ENCODE measurements around the gene CACNA1F. TPM values are rescaled to one million over a fixed set of nuclear protein-coding genes. Genes with fewer than 3 reads are reported as not detected.

Gene CACNA1F
- total RNA-seq, 2 experiments from 2014 or later = 1.1 to 1.2 TPM

GRCh38 chrX:49258749-49259124 is 25.6 kb upstream of the CACNA1F start:
- Mint-ChIP-seq H3K36me3 (ENCODE audit: low read depth) (no peaks in the 10 kb centered on the region), H3K27me3 (no peaks in the 10 kb centered on the region), H3K9me3 (no peaks in the 10 kb centered on the region), H3K4me1 (ENCODE audit: low read depth) (peaks cover 31% of the 10 kb centered on the region), H3K4me3 (no peak overlapping the region), H3K27ac (peak overlapping the region; percentile 77)
- CTCF ChIA-PET = no interaction called here
- ATAC-seq (ENCODE audit: poor library complexity) (no peak), DNase-seq (no peak)
- TF ChIP-seq CTCF (IDR thresholded peaks at IDR 0.05) = no peak
- Histone ChIP-seq H3K4me1 (ENCODE audit: insufficient read depth, low read length) (peaks cover 43% of the 10 kb centered on the region), H3K36me3 (ENCODE audit: insufficient read depth, low read length) (no peaks in the 10 kb centered on the region), H3K27me3 (ENCODE audit: control insufficient read depth in 1 of 2, insufficient read depth in 2 of 2, low read length in 2 of 2) (no peaks in the 10 kb centered on the region), H3K9me3 (ENCODE audit: control insufficient read depth in 1 of 2, insufficient read depth in 1 of 2, low read length in 2 of 2) (no peaks in the 10 kb centered on the region), H3K4me3 (ENCODE audit: low read length) (no peak overlapping the region), H3K27ac (ENCODE audit: low read depth in 1 of 2, low read length in 2 of 2) (no peak overlapping the region)
- intact Hi-C loops (cut with DNase I, micrococcal nuclease) = no loop called here
- POLR2A ChIA-PET = interaction anchor here (0.5 to 5.2 kb wide), 4 partner anchors 10 to 355 kb away, joined by 3 to 37 read pairs (median 7); partner anchors contain the start of gene PPP1R3F

GRCh38 chrX:49257846-49258748 is 25.0 kb upstream of the CACNA1F start:
- Histone ChIP-seq H3K36me3 (ENCODE audit: insufficient read depth, low read length) (no peaks in the 10 kb centered on the region), H3K9me3 (ENCODE audit: control insufficient read depth in 1 of 2, insufficient read depth in 1 of 2, low read length in 2 of 2) (no peaks in the 10 kb centered on the region), H3K27me3 (ENCODE audit: control insufficient read depth in 1 of 2, insufficient read depth in 2 of 2, low read length in 2 of 2) (no peaks in the 10 kb centered on the region), H3K27ac (ENCODE audit: low read depth in 1 of 2, low read length in 2 of 2) (peak overlapping the region; percentile 21 to 30), H3K4me1 (ENCODE audit: insufficient read depth, low read length) (peaks cover 43% of the 10 kb centered on the region), H3K4me3 (ENCODE audit: low read length) (peak overlapping the region; percentile 19)
- POLR2A ChIA-PET = interaction anchor here (0.5 to 5.2 kb wide), 5 partner anchors 9 to 356 kb away, joined by 3 to 37 read pairs (median 4); partner anchors contain the start of gene PPP1R3F
- intact Hi-C loops (cut with DNase I, micrococcal nuclease) = no loop called here
- Mint-ChIP-seq H3K4me3 (peak overlapping the region; percentile 15), H3K9me3 (no peaks in the 10 kb centered on the region), H3K27ac (peak overlapping the region; percentile 77), H3K4me1 (ENCODE audit: low read depth) (peaks cover 31% of the 10 kb centered on the region), H3K36me3 (ENCODE audit: low read depth) (no peaks in the 10 kb centered on the region), H3K27me3 (no peaks in the 10 kb centered on the region)
- DNase-seq (peak in 8 of 14 experiments; percentile 28 to 58 (median 40)), ATAC-seq (ENCODE audit: poor library complexity) (peak; percentile 60)
- CTCF ChIA-PET = no interaction called here
- no peak for TF ChIP-seq CTCF (IDR thresholded peaks at IDR 0.05)

DNA sequence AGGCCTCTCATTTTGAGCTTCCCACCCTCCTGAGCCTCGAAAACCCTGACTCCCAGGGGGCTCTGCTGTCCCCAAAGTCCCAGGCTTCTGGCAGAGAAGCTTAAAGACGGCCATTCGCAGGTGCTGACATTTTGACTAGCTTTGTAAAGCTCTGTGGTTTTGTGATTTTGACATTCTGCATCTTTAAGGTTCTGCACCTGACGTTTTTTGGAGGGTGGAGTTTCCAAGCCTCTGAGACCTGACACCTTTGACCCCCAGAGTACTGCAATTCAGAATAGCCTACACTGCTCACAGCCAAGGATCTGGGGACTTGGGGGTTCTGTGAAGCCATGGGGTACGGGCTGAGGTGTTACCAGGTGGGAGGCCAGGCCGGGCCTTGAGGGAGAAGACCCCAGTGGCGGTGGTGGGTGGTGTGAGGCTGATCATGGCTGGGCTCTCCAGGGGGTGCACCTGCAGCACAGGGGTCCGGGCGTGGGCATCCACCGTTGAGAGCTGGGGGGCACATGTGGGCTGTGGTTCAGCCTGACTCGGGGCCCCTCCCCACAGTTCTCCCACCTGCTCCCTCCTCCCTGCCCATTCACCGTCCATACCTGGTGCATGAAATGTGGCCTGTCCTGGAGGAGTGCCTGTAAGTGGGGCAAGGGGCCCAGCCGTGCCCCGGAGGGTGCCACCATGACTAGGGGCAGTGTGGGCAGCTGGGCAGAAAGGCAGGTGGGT is 24.1 kb upstream of the CACNA1F start:
- DNase-seq (peak in 1 of 14 experiments; percentile 19), ATAC-seq (ENCODE audit: poor library complexity) (peak; percentile 57)
- Mint-ChIP-seq H3K9me3 (no peaks in the 10 kb centered on the region), H3K4me3 (no peak overlapping the region), H3K4me1 (ENCODE audit: low read depth) (peaks cover 34% of the 10 kb centered on the region), H3K27ac (peak overlapping the region; percentile 71), H3K27me3 (no peaks in the 10 kb centered on the region), H3K36me3 (ENCODE audit: low read depth) (peaks cover 3% of the 10 kb centered on the region)
- H3K27ac ChIP-seq (ENCODE audit: low read depth in 1 of 2, low read length in 2 of 2) = peak overlapping the region; percentile 21 to 30
- ChIA-PET POLR2A (interaction anchor here (1.1 to 5.2 kb wide), 3 partner anchors 12 to 18 kb away, joined by 3 to 37 read pairs (median 10); partner anchors contain the start of gene PPP1R3F), CTCF (no interaction called here)
- no peaks in the 10 kb centered on the region for H3K9me3 ChIP-seq (ENCODE audit: control insufficient read depth in 1 of 2, insufficient read depth in 1 of 2, low read length in 2 of 2)
- no peak for TF ChIP-seq CTCF (IDR thresholded peaks at IDR 0.05)
- no peaks in the 10 kb centered on the region for H3K36me3 ChIP-seq (ENCODE audit: insufficient read depth, low read length)
- no peaks in the 10 kb centered on the region for H3K27me3 ChIP-seq (ENCODE audit: control insufficient read depth in 1 of 2, insufficient read depth in 2 of 2, low read length in 2 of 2)
- H3K4me3 ChIP-seq (ENCODE audit: low read length) = peak overlapping the region; percentile 3
- intact Hi-C loops (cut with DNase I, micrococcal nuclease) = no loop called here
- peaks cover 43% of the 10 kb centered on the region for H3K4me1 ChIP-seq (ENCODE audit: insufficient read depth, low read length)

Data from CD4-positive, alpha-beta T cell (primary cell).